ENCODE results near the gene SEMA4G. TPM values are rescaled to one million over a fixed set of nuclear protein-coding genes. Genes with fewer than 3 reads are reported as not detected.
A peak's percentile ranks its signal among the peaks of the same experiment; 100 is the strongest.

Gene SEMA4G
- total RNA-seq, 1 experiment from 2014 or later = 8.5 TPM

- no peak for TF ChIP-seq CTCF (conservative IDR thresholded peaks at IDR 0.05)
- H2BK12ac ChIP-seq (ENCODE audit: insufficient read length, low read depth, low read length) = no peak overlapping the region
- H2BK15ac ChIP-seq (ENCODE audit: low read depth, low read length) = no peak overlapping the region
- no peaks in the 10 kb centered on the region for H4K20me1 ChIP-seq (ENCODE audit: control insufficient read depth, insufficient read depth, insufficient read length)
- no peak overlapping the region for H3K9ac ChIP-seq (ENCODE audit: extremely low read depth, insufficient read length, low read length)
- Mint-ChIP-seq H3K27me3 (ENCODE audit: low read depth) (no peaks in the 10 kb centered on the region; the same call in 1 of the 2 replicates), H3K4me3 (peak overlapping the region in 1 of 2 experiments; percentile 29; a peak in 1 of 5 replicates), H3K9me3 (no peaks in the 10 kb centered on the region), H3K36me3 (ENCODE audit: insufficient read depth in 1 of 3, low read depth in 3 of 3) (peaks cover 18 to 44% (median 40%) of the 10 kb centered on the region in 3 experiments; a peak in 6 of 7 replicates), H3K4me1 (peaks cover 6 to 21% of the 10 kb centered on the region in 2 experiments), H3K27ac (peak overlapping the region in 2 of 3 experiments; percentile 44 to 68; a peak in 1 of 7 replicates)
- no peaks in the 10 kb centered on the region for H3K79me1 ChIP-seq (ENCODE audit: insufficient read depth, low read depth, low read length, poor library complexity, severe bottlenecking)
- no peaks in the 10 kb centered on the region for H3K23me2 ChIP-seq (ENCODE audit: insufficient read length, low read depth, low read length, poor library complexity, severe bottlenecking)
- H3K18ac ChIP-seq (ENCODE audit: insufficient read length, low read depth, low read length) = no peak overlapping the region
- no peak overlapping the region for H2BK5ac ChIP-seq (ENCODE audit: insufficient read length, low read length)
- DNase-seq = no peak
- H3K56ac ChIP-seq (ENCODE audit: insufficient read length, low read depth, low read length) = no peak overlapping the region
- H2BK120ac ChIP-seq (ENCODE audit: low read depth, low read length, poor library complexity, severe bottlenecking) = no peak overlapping the region
- WGBS (ENCODE audit: extremely low coverage, insufficient read length, low lambda C conversion rate) = no CpG with 5 or more reads among the region's 4 CpGs
- no peak overlapping the region for H2AFZ ChIP-seq (ENCODE audit: low read length)
- no peak overlapping the region for H3K23ac ChIP-seq (ENCODE audit: insufficient read length, low read depth, low read length)
- no peak overlapping the region for H3K4ac ChIP-seq (ENCODE audit: low read depth, low read length)
- no peak overlapping the region for H3T11ph ChIP-seq (ENCODE audit: low read length)
- H3K14ac ChIP-seq (ENCODE audit: insufficient read depth, low read length) = no peak overlapping the region
- H4K8ac ChIP-seq (replicated peaks; ENCODE audit: insufficient read length, low read depth, low read length) = no peak overlapping the region
- H2BK20ac ChIP-seq (ENCODE audit: low read depth, low read length, poor library complexity, severe bottlenecking) = no peak overlapping the region
- H3K9me3 ChIP-seq (ENCODE audit: control insufficient read depth, low read depth, low read length) = no peaks in the 10 kb centered on the region
- H3K27ac ChIP-seq (ENCODE audit: insufficient read length, low read depth, low read length) = no peak overlapping the region
- H3K27me3 ChIP-seq (ENCODE audit: insufficient read depth, low read length) = no peaks in the 10 kb centered on the region
- no peaks in the 10 kb centered on the region for H3K4me1 ChIP-seq (ENCODE audit: insufficient read depth, low read length)
- H3K79me2 ChIP-seq (ENCODE audit: insufficient read depth, low read length) = no peaks in the 10 kb centered on the region; the same call in 1 of the 2 replicates
- H3K4me2 ChIP-seq (ENCODE audit: insufficient read depth, insufficient read length, low read length) = no peak overlapping the region
- H4K5ac ChIP-seq (ENCODE audit: insufficient read length, low read depth, low read length) = no peak overlapping the region
- no peak overlapping the region for H4K91ac ChIP-seq (ENCODE audit: insufficient read length, low read depth, low read length)
- H2AK5ac ChIP-seq (ENCODE audit: insufficient read length, low read length) = no peak overlapping the region
Measured at GRCh38 chr10:101005869-101006567, 36.7 kb downstream of the SEMA4G start.
